GM21390 (cell line): ENCODE measurements around the gene ZNF618.
A peak's percentile ranks its signal among the peaks of the same experiment; 100 is the strongest.
"Not testable (repeated sequence)": the region's sequence is repeated elsewhere in the genome, so short reads cannot be mapped to it uniquely, and the experiment has no call there.

ENCODE experiments used
- ATAC-seq: cut with Tn5 transposase; IDR thresholded peaks from one replicate; pipeline ENCODE4 v1.9.1; 2021; ENCODE audit not compliant: unreplicated experiment

Gene ZNF618

DNA sequence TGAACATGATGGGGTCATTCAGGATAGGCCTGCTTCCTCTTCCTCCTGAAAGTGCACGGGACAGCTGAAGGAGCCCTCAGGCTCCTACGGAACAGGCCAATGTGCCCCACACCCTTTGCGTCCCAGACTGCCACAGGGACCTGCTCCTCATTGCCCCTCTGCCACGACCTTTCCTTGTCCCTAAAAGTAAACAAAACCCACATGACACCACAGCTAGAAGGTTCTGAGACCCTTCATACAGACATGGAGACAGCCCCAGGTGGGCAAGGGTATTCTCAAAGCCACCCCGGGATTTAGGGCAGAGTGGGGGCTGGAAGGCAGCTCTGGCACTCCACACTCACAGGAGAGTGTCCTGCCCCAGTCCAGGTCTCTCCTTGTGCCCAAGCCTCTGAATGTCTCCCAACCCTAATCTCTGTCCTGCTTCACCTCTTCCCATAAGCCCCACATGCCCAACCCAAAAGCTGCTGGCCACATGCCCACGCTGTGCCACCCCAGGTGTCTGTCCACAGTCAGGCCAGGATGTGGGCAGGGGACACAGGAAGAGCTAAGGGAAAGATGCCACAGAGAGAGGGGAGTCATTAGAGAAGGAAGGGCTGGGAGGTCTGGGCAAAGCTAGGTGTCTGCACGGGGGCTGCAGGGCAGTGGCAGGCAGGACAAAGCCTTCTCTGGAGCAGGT is 201.2 kb downstream of the ZNF618 start:
- no peak for ATAC-seq

DNA sequence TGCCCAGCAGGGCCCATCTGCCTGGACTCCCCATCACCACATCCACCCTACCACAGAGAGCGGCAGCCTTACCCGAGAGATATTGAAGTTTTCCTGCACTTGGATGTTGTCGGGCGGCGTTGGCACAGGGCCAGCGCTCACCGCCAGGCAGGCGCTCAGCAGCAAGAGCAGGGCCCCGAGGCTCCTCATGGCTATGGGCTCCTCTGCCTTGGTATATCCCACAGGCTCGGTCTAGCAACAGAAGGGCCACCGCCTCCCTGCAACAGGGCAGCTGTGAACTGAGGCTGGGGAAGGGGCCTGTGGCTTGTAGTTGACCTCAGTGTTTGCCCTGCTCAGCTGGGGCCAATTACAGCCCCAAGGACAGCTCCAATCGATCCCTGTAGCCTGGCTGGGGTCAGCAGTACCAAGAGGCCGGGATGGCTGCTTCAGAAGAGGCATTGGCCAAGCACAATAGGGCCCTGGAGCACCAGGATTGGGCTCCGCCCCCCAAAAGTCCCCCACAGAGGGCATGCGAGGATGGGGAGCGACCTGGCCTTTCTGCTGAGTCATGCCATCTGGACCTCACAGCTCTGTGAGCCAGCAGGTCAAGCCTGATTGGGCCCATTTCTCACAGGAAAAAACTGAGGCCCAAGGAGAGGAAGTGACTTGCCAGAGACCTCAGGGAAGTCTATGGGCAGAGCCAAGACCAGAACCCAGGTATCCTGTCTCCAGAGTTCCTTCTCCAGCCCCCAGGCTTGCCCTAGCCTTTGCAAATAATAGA is 202.1 kb downstream of the ZNF618 start, which contains the start of gene AMBP:
AMBP (minus strand) TSS at position 280 of the 760 bp plus-strand sequence; CDS start at position 189, 91 bp downstream.
- no peak for ATAC-seq

- no peak for ATAC-seq
Measured at GRCh38 chr9:114078781-114079156, 202.7 kb downstream of the ZNF618 start.

- no peak for ATAC-seq
Measured at GRCh38 chr9:114080195-114080772, 204.2 kb downstream of the ZNF618 start.

GRCh38 chr9:114080773-114081440 is 204.8 kb downstream of the ZNF618 start:
- no peak for ATAC-seq

- ATAC-seq: no peak
Measured at GRCh38 chr9:114081441-114082016, 205.4 kb downstream of the ZNF618 start.

DNA sequence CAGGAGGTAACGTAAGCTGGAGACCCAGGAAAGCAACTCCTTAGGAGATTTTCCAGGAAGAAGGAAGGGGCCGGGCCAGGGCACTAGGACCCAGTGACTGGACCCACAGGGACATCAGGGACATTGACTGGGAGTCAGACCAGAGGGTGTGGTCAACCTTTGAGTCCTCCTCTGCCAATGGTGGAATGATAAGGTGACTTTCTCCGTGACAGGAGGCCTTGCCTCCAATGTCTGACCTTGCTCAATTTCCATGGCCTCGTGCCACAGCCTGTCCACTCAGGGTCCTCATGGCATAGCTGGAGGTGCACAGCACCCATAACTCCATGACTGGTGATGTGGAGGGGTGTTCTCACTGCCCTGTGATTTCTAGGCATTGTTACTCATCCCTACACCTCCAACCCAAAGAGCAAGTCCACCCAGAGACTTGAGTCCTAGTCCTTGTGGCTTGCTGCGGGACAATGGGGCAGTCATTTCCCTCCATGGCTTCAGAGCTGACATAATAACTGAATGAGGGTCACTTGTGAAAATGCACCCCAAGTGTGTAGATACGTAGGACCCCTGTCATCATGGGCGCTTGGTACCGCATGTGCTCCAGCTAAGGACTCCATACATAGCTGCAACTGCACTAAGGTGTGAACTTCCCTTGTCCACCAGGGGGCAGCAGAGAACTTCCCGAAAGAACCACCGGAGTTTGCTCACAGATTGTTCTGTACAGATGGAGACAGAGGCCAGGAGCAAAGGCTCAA is 206.1 kb downstream of the ZNF618 start:
- ATAC-seq: peak; percentile 97

DNA sequence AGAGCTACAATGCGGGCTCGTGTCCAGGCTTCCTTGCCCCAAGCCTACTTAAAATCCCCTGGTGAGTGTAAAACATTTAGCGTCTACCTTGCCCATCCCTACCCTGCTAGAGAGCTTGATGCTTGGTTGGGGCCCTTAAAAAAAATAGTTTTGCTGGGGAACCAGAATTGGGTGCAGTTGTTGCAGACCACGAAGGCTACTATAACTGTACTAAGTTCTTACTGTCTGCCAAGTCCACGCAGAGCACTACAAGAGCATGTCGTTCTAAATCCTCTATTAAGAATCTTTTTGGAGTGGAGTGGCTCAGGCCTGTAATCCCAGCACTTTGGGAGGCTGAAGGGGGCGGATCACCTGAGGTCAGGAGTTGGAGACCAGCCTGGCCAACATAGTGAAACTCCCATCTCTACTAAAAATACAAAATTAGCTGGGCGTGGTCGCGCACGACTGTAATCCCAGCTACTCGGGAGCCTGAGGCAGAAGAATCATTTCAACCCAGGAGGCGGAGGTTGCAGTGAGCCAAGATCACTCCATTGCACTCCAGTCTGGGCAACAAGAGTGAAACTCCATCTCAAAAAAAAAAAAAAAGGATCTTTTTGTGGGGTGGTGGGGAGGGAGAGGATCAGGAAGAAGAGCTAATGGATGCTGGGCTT is 206.8 kb downstream of the ZNF618 start:
- not testable (repeated sequence) for ATAC-seq

DNA sequence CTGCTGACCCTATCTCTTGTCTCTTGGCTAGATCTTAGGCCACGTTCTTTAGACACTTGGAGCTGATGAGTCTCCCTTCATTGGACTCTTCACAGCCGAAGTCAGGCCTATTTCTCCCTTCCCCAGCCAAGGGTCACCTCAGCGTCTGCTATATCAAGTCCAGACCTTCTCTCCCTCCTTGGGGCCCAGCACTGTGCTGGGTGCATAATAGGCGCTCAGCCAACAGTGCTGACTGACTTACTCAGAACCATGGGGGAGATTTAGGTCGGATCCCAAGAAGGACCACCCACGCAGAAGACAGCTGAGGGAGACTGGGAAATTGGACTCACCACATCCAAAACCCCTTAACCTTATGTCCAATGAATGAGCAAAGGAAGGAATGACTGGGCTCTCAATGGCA is 207.6 kb downstream of the ZNF618 start:
- no peak for ATAC-seq

DNA sequence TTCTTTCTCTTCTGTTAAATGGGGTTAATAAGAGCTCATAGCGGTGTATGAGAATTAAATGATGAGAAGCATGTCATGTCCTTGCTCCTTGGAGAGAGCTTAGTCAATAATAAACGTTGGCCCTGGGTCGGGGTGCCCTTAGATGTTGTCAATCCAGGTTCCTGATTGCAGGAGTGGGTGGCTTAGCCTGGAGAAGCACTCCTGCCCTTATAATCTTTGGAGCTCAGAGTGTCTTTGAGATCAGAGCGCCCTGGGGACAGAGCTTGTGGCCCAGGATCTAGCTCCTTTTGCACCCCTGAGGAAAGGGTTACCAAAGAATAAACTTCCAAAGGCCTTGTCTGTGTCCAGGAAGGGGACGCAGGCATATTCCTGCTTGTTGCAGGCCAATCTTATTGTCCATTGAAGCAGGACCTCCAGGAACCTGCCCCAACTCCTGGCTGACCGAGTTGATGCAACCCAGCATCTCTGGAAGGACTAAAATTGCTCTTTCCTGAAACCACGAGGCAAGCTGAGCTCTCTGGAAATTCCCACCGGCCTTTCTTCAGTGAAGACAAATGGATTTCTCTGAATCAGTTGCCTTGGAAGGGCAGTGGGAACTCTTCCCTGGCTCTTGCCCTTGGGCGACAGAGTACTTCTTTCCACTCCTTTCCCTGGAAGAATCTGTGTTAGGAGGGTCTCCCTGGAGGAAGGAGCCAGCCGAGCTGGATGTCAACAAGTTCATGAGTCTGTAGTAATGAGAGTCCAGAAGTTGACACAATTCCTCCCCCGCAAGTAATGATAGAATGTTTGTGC is 208.4 kb downstream of the ZNF618 start:
- ATAC-seq: no peak

GRCh38 chr9:114085387-114085789 is 209.3 kb downstream of the ZNF618 start:
- ATAC-seq: no peak

DNA sequence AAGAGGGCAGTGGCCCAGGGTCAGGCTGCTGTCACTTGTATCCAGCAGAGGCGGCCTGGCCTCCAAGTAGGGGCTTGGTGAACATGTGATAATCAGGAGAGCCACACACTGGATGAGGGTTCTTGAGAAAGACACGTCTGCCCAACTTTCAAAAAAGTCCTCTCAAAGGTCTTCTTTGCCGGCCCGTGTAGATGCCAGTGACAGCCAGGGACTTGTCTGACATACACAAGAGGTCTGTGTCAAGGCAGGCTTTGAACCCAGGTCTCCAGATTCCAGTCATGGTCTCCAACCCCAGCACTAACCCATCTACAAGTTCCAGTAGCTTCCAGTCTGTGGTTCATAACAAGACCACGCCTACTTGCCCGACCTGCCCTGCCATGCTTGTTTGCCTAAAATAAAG is 209.9 kb downstream of the ZNF618 start:
- no peak for ATAC-seq

- ATAC-seq: no peak
Measured at GRCh38 chr9:114086607-114087006, 210.5 kb downstream of the ZNF618 start.

DNA sequence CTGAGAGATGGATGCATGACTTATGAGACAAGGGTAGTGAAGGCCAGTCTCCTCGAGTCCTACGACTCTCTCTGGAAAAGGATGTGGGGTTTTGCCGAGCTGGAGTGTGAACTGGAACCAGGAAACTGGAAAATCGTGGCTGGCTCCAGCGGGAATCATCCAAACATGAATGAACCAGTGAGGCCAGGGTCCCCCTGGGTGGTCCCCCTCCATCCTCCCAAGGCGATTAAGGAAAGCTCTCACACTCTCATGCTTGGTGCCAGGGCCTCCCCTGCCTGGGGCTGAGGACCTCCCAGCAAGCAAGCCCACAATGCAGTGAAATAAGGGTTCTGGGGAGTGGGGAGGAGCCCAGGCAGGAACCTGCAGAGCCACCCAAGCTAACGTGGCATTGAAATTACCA is 211.6 kb downstream of the ZNF618 start:
- no peak for ATAC-seq

DNA sequence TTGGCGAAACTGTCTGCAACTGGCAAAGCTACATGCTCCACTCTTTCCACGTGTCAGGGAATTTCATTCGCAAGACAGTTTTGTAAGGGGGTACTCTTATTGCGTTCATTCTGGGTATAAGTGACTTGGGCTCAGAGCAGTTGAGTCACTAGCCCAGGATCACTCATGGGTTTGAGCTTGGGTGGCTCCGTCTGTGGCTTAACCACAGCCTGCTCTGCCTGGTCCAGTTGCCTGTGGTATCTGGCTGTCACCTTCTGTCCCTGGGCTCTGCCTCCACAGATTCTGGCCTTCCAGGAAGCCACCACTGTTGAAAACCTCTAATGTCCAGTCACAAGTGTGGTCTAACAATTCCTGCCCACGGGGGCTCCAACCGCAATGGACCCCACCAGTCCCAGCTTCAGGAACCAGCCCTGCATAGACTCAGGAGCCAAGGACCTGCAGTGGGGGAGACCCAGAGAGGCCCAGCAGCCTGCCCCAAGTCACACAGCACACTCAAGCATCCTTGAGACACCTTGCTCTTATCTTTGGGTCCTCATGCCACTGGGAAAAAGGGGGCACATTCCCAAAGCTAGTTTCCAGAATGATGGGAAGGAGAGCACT is 212.6 kb downstream of the ZNF618 start:
- ATAC-seq: no peak

DNA sequence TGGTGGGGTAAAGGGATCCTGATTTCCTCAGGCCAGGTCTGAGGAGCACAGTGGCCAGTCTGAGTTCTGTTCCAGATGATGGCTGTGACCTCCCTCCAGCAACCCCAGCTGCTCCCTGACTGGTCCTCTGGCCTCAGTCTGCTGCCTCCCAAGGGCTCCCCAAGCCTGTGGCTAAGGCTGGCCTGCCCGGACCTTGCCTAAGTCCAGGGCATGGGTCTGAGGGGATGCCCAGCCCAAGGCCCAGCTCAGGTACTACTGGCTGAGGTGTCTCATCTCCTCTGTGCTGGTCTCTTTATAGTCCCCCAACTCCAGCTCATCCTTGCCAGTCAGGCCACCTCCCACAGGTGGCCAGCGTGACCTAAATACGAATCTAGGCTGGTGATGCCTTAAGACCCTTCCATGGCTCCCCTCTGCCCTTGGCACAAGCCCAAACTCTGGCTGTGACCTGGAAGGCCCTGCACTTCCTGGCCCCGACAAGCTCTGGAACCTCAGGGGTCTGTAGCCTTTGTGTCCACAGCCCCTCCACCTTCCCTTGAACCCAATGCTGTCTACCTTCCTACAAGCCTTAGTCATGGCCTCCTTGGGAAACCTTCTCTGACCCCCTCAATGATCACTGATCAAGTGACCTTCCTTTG is 213.2 kb downstream of the ZNF618 start:
- no peak for ATAC-seq

DNA sequence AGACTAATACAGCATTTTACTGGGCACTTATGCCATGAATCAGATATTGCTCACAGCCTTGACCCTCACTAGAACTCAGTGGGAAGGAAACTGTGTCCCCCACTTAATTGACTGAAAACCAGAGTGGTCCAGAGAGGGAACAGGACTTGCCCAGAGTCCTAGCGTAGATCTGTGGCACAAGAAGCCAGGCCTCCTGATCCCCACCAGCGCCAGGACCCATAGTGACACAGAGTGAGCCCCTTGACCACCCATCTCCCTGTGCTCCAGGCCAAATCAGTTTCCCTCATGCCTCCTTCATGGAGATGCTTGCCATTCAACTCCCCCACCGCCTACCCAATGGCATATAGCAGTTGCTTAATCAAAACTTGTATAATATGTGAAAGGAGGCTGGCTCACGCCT is 214.7 kb downstream of the ZNF618 start:
- ATAC-seq: no peak

DNA sequence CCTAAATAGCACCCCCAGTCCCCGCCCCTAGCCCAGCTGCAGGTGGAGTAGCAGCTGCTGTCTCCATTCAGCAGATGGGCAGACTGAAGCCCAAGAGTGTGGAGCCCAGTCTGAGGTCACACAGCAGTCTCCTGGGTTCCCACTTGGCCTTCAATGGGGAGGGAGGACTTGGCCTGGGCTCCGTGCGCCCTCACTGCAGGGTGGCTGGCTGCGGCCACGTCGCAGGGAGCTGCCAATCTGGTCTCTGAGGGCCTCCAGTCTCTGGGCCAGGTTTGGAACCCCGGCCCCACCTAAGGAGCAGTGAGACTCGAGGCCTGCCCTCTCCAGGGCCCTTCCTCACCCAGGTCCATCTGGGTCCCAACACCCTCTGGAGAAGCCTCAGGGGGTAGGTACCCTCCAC is 215.6 kb downstream of the ZNF618 start:
- no peak for ATAC-seq
